ENCODE results near the gene DCLK1.

- no peak for TF ChIP-seq POLR2A (IDR thresholded peaks at IDR 0.05)
- TF ChIP-seq CTCF (IDR thresholded peaks at IDR 0.05) = no peak
Measured at GRCh38 chr13:36148446-36148845, 17.3 kb upstream of the DCLK1 start.

Measured in adrenal gland (tissue), 5 donors.